ENCODE results near the gene LRRC28.

GRCh38 chr15:99312228-99312627, 60.9 kb downstream of the LRRC28 start:
- TF ChIP-seq CTCF (IDR thresholded peaks at IDR 0.05) (no peak), POLR2A (IDR thresholded peaks at IDR 0.05) (no peak)

Measured in lower leg skin (tissue), 3 donors.